GM12878 (cell line): ENCODE results near the gene ADARB1.

ENCODE experiments used
- EZH2 ChIP-seq: IDR thresholded peaks from 2 replicates; pipeline ENCODE4 v1.6.1; 2012; ENCODE audit warnings: low read depth, mild to moderate bottlenecking, control low read depth, inconsistent platforms, low read length, borderline replicate concordance; ENCODE audit not compliant: control insufficient read depth
- JUND ChIP-seq: IDR thresholded peaks from 2 replicates; pipeline ENCODE4 v1.6.1; 2012; ENCODE audit warnings: low read depth, mild to moderate bottlenecking, low read length, improper control_type of control experiment, moderate library complexity
- PAX5 ChIP-seq: IDR thresholded peaks from 2 replicates; pipeline ENCODE4 v1.6.1; 2011; ENCODE audit warnings: low read depth, low read length, borderline replicate concordance
- POLR2AphosphoS2 ChIP-seq: IDR thresholded peaks from 2 replicates; pipeline ENCODE4 v1.6.1; 2011; ENCODE audit warnings: low read depth, mild to moderate bottlenecking, low read length, improper control_type of control experiment, moderate library complexity
- TF ChIP-seq, protein P1 (sequence below), 3 experiments: IDR thresholded peaks in 2 of 3; conservative IDR thresholded peaks in 1 of 3; 2 replicates each; pipeline ENCODE4 v1.5.1; 2011; ENCODE audit warnings: low read depth in 3 of 3, low read length in 3 of 3, mild to moderate bottlenecking in 3 of 3, control low read depth in 2 of 3, moderate library complexity in 2 of 3, inconsistent platforms in 1 of 3, mixed read lengths in 1 of 3; ENCODE audit not compliant: control insufficient read depth in 2 of 3, insufficient read depth in 1 of 3; ENCODE audit errors: extremely low read depth in 1 of 3

DNA sequence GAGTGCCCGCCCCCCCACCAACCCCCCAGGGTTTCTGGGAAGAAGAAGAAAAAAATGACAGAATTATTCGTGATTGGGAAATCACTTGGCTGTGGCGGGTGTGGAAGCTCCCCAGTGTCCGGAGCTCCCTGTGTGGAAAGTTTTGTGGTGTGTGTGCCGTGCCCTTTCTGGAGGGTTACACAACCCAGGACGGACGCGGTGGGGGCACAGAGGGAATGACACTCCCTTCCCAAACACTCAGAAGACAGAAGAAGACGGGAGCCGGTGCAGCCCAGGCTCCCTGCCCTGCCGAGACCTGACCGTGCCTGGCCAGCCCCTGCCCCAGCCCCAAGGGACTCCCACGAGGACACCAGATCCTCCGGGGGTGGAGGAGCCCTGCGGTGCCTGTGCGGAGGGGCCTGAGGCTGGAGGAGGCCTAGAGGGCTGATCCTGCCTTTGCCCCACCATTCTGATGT lies 33.0 kb upstream of the ADARB1 start:
- TF ChIP-seq POLR2AphosphoS2 (no peak), EZH2 (no peak), JUND (no peak), PAX5 (no peak)
- TF ChIP-seq, protein P1, sequence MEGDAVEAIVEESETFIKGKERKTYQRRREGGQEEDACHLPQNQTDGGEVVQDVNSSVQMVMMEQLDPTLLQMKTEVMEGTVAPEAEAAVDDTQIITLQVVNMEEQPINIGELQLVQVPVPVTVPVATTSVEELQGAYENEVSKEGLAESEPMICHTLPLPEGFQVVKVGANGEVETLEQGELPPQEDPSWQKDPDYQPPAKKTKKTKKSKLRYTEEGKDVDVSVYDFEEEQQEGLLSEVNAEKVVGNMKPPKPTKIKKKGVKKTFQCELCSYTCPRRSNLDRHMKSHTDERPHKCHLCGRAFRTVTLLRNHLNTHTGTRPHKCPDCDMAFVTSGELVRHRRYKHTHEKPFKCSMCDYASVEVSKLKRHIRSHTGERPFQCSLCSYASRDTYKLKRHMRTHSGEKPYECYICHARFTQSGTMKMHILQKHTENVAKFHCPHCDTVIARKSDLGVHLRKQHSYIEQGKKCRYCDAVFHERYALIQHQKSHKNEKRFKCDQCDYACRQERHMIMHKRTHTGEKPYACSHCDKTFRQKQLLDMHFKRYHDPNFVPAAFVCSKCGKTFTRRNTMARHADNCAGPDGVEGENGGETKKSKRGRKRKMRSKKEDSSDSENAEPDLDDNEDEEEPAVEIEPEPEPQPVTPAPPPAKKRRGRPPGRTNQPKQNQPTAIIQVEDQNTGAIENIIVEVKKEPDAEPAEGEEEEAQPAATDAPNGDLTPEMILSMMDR (IDR thresholded peaks at IDR 0.05 in 2 of 3, conservative IDR thresholded peaks at IDR 0.05 in 1 of 3; ENCODE audit: control insufficient read depth in 2 of 3, extremely low read depth in 1 of 3, insufficient read depth in 1 of 3, low read depth in 3 of 3, low read length in 3 of 3), result no peak
